ELR (cell line): Measurements from ENCODE around the gene SH2D5.
A peak's percentile ranks its signal among the peaks of the same experiment; 100 is the strongest.
"Not testable (repeated sequence)": the region's sequence is repeated elsewhere in the genome, so short reads cannot be mapped to it uniquely, and the experiment has no call there.

ENCODE experiments used
- DNase-seq: peaks from one replicate; pipeline ENCODE4 v3.0.0-alpha.2; 2015; ENCODE audit warnings: low read depth

The SH2D5 gene

DNA sequence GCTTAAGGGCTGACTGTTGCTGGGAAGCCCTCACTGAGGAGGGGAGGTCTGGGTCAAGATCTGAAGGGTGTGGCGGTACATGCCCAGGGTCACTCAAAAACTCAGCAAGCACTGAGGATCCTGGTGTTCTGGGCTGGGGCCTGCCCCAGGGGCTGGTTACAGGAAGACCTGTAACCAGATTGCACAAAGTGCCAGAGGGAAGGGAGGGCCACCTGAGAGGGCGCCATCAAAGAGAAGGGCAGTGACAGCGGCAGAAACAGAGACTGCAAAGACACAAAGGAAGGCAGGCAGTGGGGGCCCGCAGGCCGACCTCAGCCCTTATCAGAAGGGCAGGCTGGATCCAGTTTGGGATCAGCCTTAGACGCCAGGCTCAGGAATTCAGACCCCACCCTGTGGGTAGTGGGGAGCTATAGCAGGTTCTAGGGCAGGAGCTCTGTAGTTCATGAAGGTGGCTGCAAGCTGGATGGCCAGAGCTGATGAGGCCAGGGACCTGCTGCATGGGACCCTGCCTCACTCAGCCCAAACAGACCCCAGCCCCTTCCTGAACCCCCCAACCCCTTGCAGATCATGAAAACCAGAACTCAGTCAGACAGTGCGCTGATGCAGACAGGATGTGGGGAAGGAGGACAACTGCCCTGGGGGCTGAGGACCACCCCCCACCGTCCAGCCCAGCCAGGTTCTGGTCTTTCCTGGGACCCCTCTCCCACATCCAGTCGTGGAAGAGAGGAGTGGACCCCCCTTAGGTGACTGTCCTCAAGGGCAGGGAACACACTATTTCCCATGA is 3.9 kb downstream of the SH2D5 start:
- DNase-seq, result no peak

DNA sequence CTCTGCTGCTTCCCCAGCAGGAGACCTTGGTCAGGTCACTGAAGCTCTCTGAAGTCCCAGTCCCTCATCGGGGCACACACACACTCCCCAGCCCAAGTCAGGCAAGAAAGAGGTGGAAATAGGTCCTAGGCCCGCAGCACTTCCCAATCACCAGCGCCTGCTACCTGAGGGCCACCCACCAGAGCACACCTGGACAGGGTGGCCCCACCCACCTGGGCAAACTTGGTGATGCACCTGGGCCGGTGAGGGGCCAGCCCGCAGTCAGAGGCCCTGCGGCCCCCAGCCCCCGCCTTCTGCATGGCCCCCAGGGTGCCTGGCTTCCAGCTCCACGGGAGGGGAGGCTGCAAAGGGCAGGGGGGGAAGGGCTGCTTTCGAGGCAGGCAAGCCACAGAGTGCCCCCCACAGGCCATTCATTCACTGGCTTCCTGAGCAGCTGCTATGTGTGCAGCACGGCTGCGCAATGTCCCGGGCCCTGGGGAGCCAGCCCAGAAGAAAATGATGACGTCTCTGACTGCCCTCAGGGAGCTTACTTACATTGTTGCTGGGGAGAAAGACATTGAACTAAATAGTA is 4.7 kb downstream of the SH2D5 start:
- DNase-seq, result no peak

DNA sequence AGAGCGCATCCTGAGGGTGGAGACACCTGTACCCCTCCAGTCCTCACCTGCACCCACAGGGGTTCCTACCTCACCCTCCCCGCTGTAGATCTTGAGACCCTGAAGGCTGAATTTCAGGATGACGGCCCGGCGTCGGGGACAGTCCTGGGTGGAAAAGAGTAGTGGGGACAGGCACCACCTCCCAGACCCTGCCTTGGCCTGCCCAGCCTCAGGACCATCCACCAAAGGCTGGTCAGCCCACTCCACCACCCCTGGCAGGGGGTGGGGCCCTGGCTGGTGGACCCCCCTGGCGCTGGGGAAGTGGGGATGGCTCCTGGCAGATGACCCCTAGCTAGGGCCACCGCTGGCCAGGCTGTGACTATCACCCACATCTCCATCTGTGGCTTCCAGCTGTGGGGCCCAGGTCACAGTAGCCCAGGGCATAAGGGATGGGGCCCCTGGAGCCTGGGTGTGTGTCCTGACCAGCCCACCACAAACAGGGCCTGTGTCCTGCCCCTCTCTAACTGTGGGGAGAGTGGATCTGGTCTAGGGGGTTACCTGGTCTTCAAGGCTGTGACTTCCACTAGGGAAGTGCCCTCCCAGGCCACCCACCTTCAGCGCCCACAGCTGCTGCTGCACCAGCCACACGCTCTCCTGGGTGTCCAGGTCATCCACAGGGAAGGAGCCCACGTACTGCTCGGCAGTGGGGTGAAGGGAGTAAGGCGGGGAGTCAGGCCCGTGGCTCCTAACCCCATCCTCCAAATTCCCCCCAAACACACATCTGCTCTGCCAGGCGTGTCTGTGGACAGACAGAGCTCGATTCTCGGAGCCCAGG is 5.4 kb downstream of the SH2D5 start:
- no peak for DNase-seq

- no peak for DNase-seq
Measured at GRCh38 chr1:20726118-20726911, 6.2 kb downstream of the SH2D5 start.

- DNase-seq, result peak; percentile 88
Measured at GRCh38 chr1:20725189-20726117, 7.0 kb downstream of the SH2D5 start.

- DNase-seq, result no peak
Measured at GRCh38 chr1:20724364-20725188, 7.9 kb downstream of the SH2D5 start.

- no peak for DNase-seq
Measured at GRCh38 chr1:20723537-20724363, 8.8 kb downstream of the SH2D5 start.

- DNase-seq, result no peak
Measured at GRCh38 chr1:20723159-20723536, 9.4 kb downstream of the SH2D5 start.

GRCh38 chr1:20721117-20722061 is 11.1 kb downstream of the SH2D5 start:
- no peak for DNase-seq

DNA sequence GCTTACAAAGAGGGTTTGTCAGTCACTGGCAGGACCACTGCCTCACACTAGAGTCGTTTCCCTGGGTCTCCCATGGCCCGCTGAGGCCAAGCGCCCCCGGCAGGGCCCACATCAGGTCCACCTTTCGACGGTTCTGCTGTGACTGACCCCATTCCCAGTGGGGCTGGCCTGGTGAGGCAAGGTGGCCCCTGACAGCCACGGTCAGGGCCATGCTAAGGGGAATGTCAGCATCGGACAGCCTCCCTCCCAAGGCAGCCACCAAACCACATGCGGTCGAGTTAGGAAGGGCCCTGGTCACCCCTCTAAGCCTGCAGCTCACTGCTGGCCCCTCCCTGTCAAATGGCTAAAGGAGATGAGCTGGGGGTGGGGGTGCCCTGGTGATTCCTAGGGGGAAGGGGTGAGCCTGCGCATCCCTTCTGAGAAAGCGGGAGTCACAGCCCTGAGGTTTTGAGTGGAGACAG is 11.8 kb downstream of the SH2D5 start:
- DNase-seq, result no peak

- DNase-seq, result no peak
Measured at GRCh38 chr1:20719871-20720620, 12.5 kb downstream of the SH2D5 start.

GRCh38 chr1:20719261-20719660 is 13.2 kb downstream of the SH2D5 start:
- DNase-seq, result no peak

DNA sequence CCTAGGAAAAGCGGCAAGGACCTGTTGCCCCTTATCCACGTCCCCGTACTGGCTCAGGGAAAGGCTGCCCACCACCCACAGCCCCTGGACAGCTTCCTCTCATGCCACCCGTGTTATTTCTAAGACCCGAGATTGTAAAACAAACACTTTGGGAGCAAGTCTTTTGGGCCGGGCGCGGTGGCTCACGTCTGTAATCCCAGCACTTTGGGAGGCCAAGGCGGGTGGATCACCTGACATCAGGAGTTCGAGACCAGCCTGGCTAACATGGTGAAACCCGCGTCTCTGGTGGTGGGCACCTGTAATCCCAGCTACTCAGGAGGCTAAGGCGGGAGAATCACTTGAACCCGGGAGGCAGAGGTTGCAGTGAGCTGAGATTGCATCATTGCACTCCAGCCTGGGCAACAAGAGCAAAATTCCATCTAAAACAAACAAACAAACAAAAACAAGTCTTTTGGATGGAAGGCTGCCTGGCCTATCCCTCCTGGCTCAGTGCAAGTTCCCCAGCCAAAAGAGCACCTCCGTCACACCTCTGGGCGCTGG is 14.1 kb downstream of the SH2D5 start:
- DNase-seq, result not testable (repeated sequence)

- DNase-seq, result peak; percentile 74
Measured at GRCh38 chr1:20717452-20718342, 14.8 kb downstream of the SH2D5 start, which contains the start of gene KIF17. KIF17 (minus strand) TSS chr1:20718007; CDS start chr1:20717706, 301 bp downstream.

GRCh38 chr1:20716232-20716631 is 16.3 kb downstream of the SH2D5 start:
- DNase-seq, result no peak

DNA sequence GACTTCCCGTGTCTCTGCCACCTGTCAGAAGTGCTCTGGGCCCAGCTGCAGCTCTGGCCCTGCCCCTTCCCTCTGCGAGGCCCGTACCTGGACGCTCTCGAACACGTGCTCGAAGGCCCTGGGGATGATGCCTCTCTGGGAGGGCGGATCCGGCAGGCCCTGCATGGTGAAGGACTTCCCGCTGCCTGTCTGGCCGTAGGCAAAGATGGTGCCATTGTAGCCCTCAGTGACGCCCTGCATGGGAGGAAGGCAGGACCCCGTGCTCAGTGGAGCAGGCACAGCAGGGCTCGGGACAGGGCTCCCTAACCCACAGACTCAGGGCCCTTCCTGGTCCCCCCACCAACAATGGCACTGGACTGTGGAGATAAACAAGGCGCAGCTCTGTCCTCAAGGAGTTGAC is 17.1 kb downstream of the SH2D5 start:
- DNase-seq, result no peak
